ENCODE results near the gene PCSK6. TPM values are rescaled to one million over a fixed set of nuclear protein-coding genes. Genes with fewer than 3 reads are reported as not detected.
"Not testable (repeated sequence)": the region's sequence is repeated elsewhere in the genome, so short reads cannot be mapped to it uniquely, and the experiment has no call there.

Gene PCSK6
- total RNA-seq, 1 experiment from 2014 or later = 69.5 TPM

GRCh38 chr15:101406526-101407195 is 82.8 kb downstream of the PCSK6 start:
- Mint-ChIP-seq H3K9me3 (ENCODE audit: unreplicated experiment) (no peaks in the 10 kb centered on the region), H3K27me3 (ENCODE audit: insufficient read depth, unreplicated experiment) (no peaks in the 10 kb centered on the region), H3K4me1 (ENCODE audit: low read depth, unreplicated experiment) (no peaks in the 10 kb centered on the region), H3K4me3 (ENCODE audit: unreplicated experiment) (no peak overlapping the region), H3K36me3 (ENCODE audit: insufficient read depth, unreplicated experiment) (peaks cover 39% of the 10 kb centered on the region), H3K27ac (ENCODE audit: unreplicated experiment) (no peak overlapping the region)
- ChIA-PET CTCF (no interaction called here), POLR2A (no interaction called here)
- no peaks in the 10 kb centered on the region for H3K27me3 ChIP-seq (replicated peaks; ENCODE audit: control insufficient read depth, insufficient read depth, low read length)
- no peak overlapping the region for H3K4me3 ChIP-seq (ENCODE audit: low read depth, low read length)
- H3K9me3 ChIP-seq = no peaks in the 10 kb centered on the region
- intact Hi-C loops (cut with micrococcal nuclease; ENCODE audit: unreplicated experiment) = no loop called here
- no peak for DNase-seq
- no peaks in the 10 kb centered on the region for H3K36me3 ChIP-seq (ENCODE audit: control insufficient read depth, insufficient read depth, low read length)
- BruUV-seq (replicated peaks) = no TSS peak
- H3K4me1 ChIP-seq = no peaks in the 10 kb centered on the region
- TF ChIP-seq CTCF (IDR thresholded peaks at IDR 0.05; ENCODE audit: insufficient read depth in 1 of 2, low read depth in 1 of 2, low read length in 1 of 2, severe bottlenecking in 1 of 2, unreplicated experiment in 1 of 2) = no peak

GRCh38 chr15:101406036-101406435 is 83.5 kb downstream of the PCSK6 start:
- Histone ChIP-seq H3K9me3 (no peaks in the 10 kb centered on the region), H3K36me3 (ENCODE audit: control insufficient read depth, insufficient read depth, low read length) (no peaks in the 10 kb centered on the region), H3K4me3 (ENCODE audit: low read depth, low read length) (no peak overlapping the region), H3K4me1 (no peaks in the 10 kb centered on the region), H3K27me3 (replicated peaks; ENCODE audit: control insufficient read depth, insufficient read depth, low read length) (no peaks in the 10 kb centered on the region)
- TF ChIP-seq CTCF (IDR thresholded peaks at IDR 0.05; ENCODE audit: insufficient read depth in 1 of 2, low read depth in 1 of 2, low read length in 1 of 2, severe bottlenecking in 1 of 2, unreplicated experiment in 1 of 2) = no peak
- no peak for DNase-seq
- ChIA-PET POLR2A (no interaction called here), CTCF (no interaction called here)
- no peak overlapping the region for H3K4me3 Mint-ChIP-seq (ENCODE audit: unreplicated experiment)
- no peaks in the 10 kb centered on the region for H3K9me3 Mint-ChIP-seq (ENCODE audit: unreplicated experiment)
- no peaks in the 10 kb centered on the region for H3K4me1 Mint-ChIP-seq (ENCODE audit: low read depth, unreplicated experiment)
- H3K36me3 Mint-ChIP-seq (ENCODE audit: insufficient read depth, unreplicated experiment) = peaks cover 44% of the 10 kb centered on the region
- H3K27ac Mint-ChIP-seq (ENCODE audit: unreplicated experiment) = peak overlapping the region; percentile 48
- no TSS peak for BruUV-seq (replicated peaks)
- H3K27me3 Mint-ChIP-seq (ENCODE audit: insufficient read depth, unreplicated experiment) = no peaks in the 10 kb centered on the region
- intact Hi-C loops (cut with micrococcal nuclease; ENCODE audit: unreplicated experiment) = no loop called here

- CTCF ChIA-PET = no interaction called here
- intact Hi-C loops (cut with micrococcal nuclease; ENCODE audit: unreplicated experiment) = no loop called here
- Mint-ChIP-seq H3K4me1 (ENCODE audit: low read depth, unreplicated experiment) (no peaks in the 10 kb centered on the region), H3K27me3 (ENCODE audit: insufficient read depth, unreplicated experiment) (no peaks in the 10 kb centered on the region), H3K9me3 (ENCODE audit: unreplicated experiment) (no peaks in the 10 kb centered on the region), H3K4me3 (ENCODE audit: unreplicated experiment) (no peak overlapping the region), H3K27ac (ENCODE audit: unreplicated experiment) (no peak overlapping the region), H3K36me3 (ENCODE audit: insufficient read depth, unreplicated experiment) (peaks cover 42% of the 10 kb centered on the region)
- POLR2A ChIA-PET = no interaction called here
- Histone ChIP-seq H3K4me1 (no peaks in the 10 kb centered on the region), H3K4me3 (ENCODE audit: low read depth, low read length) (no peak overlapping the region), H3K36me3 (ENCODE audit: control insufficient read depth, insufficient read depth, low read length) (no peaks in the 10 kb centered on the region), H3K27me3 (replicated peaks; ENCODE audit: control insufficient read depth, insufficient read depth, low read length) (no peaks in the 10 kb centered on the region), H3K9me3 (no peaks in the 10 kb centered on the region)
- BruUV-seq (replicated peaks) = no TSS peak
- no peak for TF ChIP-seq CTCF (IDR thresholded peaks at IDR 0.05; ENCODE audit: insufficient read depth in 1 of 2, low read depth in 1 of 2, low read length in 1 of 2, severe bottlenecking in 1 of 2, unreplicated experiment in 1 of 2)
- no peak for DNase-seq
Observed at GRCh38 chr15:101404245-101404644, 85.3 kb downstream of the PCSK6 start.

GRCh38 chr15:101402883-101403282 is 86.6 kb downstream of the PCSK6 start:
- H3K9me3 ChIP-seq; H3K36me3 ChIP-seq (ENCODE audit: control insufficient read depth, insufficient read depth, low read length); CTCF ChIA-PET; POLR2A ChIA-PET; H3K4me1 Mint-ChIP-seq (ENCODE audit: low read depth, unreplicated experiment); BruUV-seq (replicated peaks); H3K4me3 Mint-ChIP-seq (ENCODE audit: unreplicated experiment); intact Hi-C loops (cut with micrococcal nuclease; ENCODE audit: unreplicated experiment); H3K27me3 Mint-ChIP-seq (ENCODE audit: insufficient read depth, unreplicated experiment); H3K4me1 ChIP-seq; DNase-seq; H3K27me3 ChIP-seq (replicated peaks; ENCODE audit: control insufficient read depth, insufficient read depth, low read length); H3K9me3 Mint-ChIP-seq (ENCODE audit: unreplicated experiment); H3K27ac Mint-ChIP-seq (ENCODE audit: unreplicated experiment); H3K4me3 ChIP-seq (ENCODE audit: low read depth, low read length): not testable (repeated sequence)
- peaks cover 44% of the 10 kb centered on the region for H3K36me3 Mint-ChIP-seq (ENCODE audit: insufficient read depth, unreplicated experiment)

Data from Caco-2 (cell line).